C4-2B (cell line): Measurements from ENCODE around the gene FAM174A.

Experiments
- CTCF ChIP-seq: fragments of 450-650 bp; conservative IDR thresholded peaks from 2 replicates; pipeline ENCODE4 v1.5.1; 2017; ENCODE audit warnings: mild to moderate bottlenecking
- ZFX ChIP-seq: fragments of 450-650 bp; IDR thresholded peaks from 2 replicates; pipeline ENCODE4 v1.6.1; 2017

- TF ChIP-seq CTCF = no peak
- no peak for TF ChIP-seq ZFX
Measured at GRCh38 chr5:100616981-100617380, 81.8 kb downstream of the FAM174A start.
